ENCODE data around the gene RRP1B.

- no peak for TF ChIP-seq CTCF (IDR thresholded peaks at IDR 0.05; ENCODE audit: insufficient read depth, low read depth, low read length)
- TF ChIP-seq EZH2 (IDR thresholded peaks at IDR 0.05; ENCODE audit: insufficient read depth, low read length): no peak
Observed at GRCh38 chr21:43720539-43721166, 61.3 kb downstream of the RRP1B start.
